K562 (cell line): Measurements from ENCODE around the gene ANKRD60. TPM values are rescaled to one million over a fixed set of nuclear protein-coding genes. Genes with fewer than 3 reads are reported as not detected.
A peak's percentile ranks its signal among the peaks of the same experiment; 100 is the strongest.

Source experiments
- ATAC-seq: fragments of 200-7000 bp; cut with Tn5 transposase; 3 replicates; pipeline ENCODE4 v1.9.1; 2020; ENCODE audit warnings: moderate library complexity
- BruUV-seq: library from RNA; stranded (reverse); fragments of 400-500 nt; replicated peaks from 2 replicates; lab custom pipeline; 2021; lab: Mats Ljungman, UMichigan
- CTCF ChIA-PET: fragments of 300-600 bp; formaldehyde crosslinking; extraction: SDS; loops from one replicate; lab custom pipeline; 2021; ENCODE audit warnings: low intra/inter-chr PET ratio; lab: Yijun Ruan, JAX
- POLR2A ChIA-PET: fragments of 300-600, 350-650 bp; sonication (Branson Sonifier 250); formaldehyde crosslinking; extraction: SDS; loops from one replicate; lab custom pipeline; 2021; ENCODE audit warnings: antibody characterized with exemption, inconsistent platforms; lab: Yijun Ruan, JAX
- DNase-seq, 4 experiments: peaks; one replicate each; pipeline versions ENCODE4 v3.0.0 to v3.0.0-alpha.2; 2011 to 2018; ENCODE audit warnings: low spot score in 3 of 4, mixed read lengths in 3 of 4; ENCODE audit errors: extremely low read depth in 1 of 4
- FAIRE-seq: peaks from 2 replicates; lab custom pipeline; 2011; peaks lifted over from hg19 to GRCh38; lab: Jason Lieb, UNC
- H2AFZ ChIP-seq: 2 replicates; pipeline ENCODE4 v1.6.0; 2011; ENCODE audit warnings: low read depth, low read length, control low read depth, inconsistent platforms
- H3K27ac ChIP-seq: fragments of 200-600 bp; 3 replicates; pipeline ENCODE4 v1.8.0; 2011; ENCODE audit warnings: low read depth, mild to moderate bottlenecking, control low read depth, inconsistent platforms, low read length, moderate library complexity, mixed read lengths; ENCODE audit errors: extremely low read depth
- H3K27me3 ChIP-seq, 2 experiments: fragments of 300-600 bp in 1 of 2; 2 replicates in 1 of 2; 3 replicates in 1 of 2; pipeline versions ENCODE4 v1.6.0 to v1.8.0; 2011; ENCODE audit warnings: inconsistent platforms in 2 of 2, low read length in 2 of 2, mild to moderate bottlenecking in 1 of 2, mixed read lengths in 1 of 2, moderate library complexity in 1 of 2; ENCODE audit not compliant: control insufficient read depth in 2 of 2, insufficient read depth in 2 of 2
- H3K36me3 ChIP-seq: fragments of 300-600 bp; 3 replicates; pipeline ENCODE4 v1.8.0; 2011; ENCODE audit warnings: mild to moderate bottlenecking, low read length, inconsistent platforms; ENCODE audit not compliant: control insufficient read depth, insufficient read depth
- H3K4me1 ChIP-seq, 2 experiments: fragments of 200-600 bp in 1 of 2; replicated peaks in 1 of 2; 2 replicates in 1 of 2; 3 replicates in 1 of 2; pipeline versions ENCODE4 v1.5.1 to v1.8.0; 2011; ENCODE audit warnings: inconsistent platforms in 2 of 2, low read length in 2 of 2, mild to moderate bottlenecking in 1 of 2, mixed read lengths in 1 of 2, moderate library complexity in 1 of 2; ENCODE audit not compliant: control insufficient read depth in 2 of 2, insufficient read depth in 2 of 2
- H3K4me2 ChIP-seq: 2 replicates; pipeline ENCODE4 v1.6.1; 2011; ENCODE audit warnings: low read length, control low read depth, inconsistent platforms, mixed read lengths; ENCODE audit not compliant: insufficient read depth
- H3K4me3 ChIP-seq: fragments of 200-600 bp; sonication (generic), shearing (Covaris generic); 2 replicates; pipeline ENCODE4 v1.5.1; 2016; ENCODE audit warnings: control low read depth, inconsistent platforms
- H3K79me2 ChIP-seq: fragments of 200-600 bp; 3 replicates; pipeline ENCODE4 v1.8.0; 2011; ENCODE audit warnings: low read length, inconsistent platforms; ENCODE audit not compliant: control insufficient read depth, insufficient read depth
- H3K9ac ChIP-seq, 2 experiments: 2 replicates each; pipeline versions ENCODE4 v1.6.0 to v1.6.1; 2011; ENCODE audit warnings: low read depth in 2 of 2, low read length in 2 of 2, control low read depth in 1 of 2, inconsistent platforms in 1 of 2, mild to moderate bottlenecking in 1 of 2, mixed read lengths in 1 of 2; ENCODE audit not compliant: insufficient read depth in 1 of 2
- H3K9me1 ChIP-seq: one replicate; pipeline ENCODE4 v1.6.0; 2011; ENCODE audit warnings: inconsistent platforms, mild to moderate bottlenecking, low read length, moderate library complexity; ENCODE audit not compliant: control insufficient read depth, insufficient read depth
- H3K9me3 ChIP-seq: replicated peaks from 2 replicates; pipeline ENCODE4 v1.5.1; 2011; ENCODE audit warnings: low read depth, low read length, inconsistent platforms; ENCODE audit not compliant: control insufficient read depth, insufficient read depth
- H4K20me1 ChIP-seq: replicated peaks from 2 replicates; pipeline ENCODE4 v1.6.1; 2011; ENCODE audit warnings: low read length, inconsistent platforms, mixed read lengths; ENCODE audit not compliant: control insufficient read depth, insufficient read depth
- ETS2 ChIP-seq: IDR thresholded peaks from 2 replicates; pipeline ENCODE4 v1.6.1; 2016; ENCODE audit warnings: borderline replicate concordance, missing genetic modification characterization, mild to moderate bottlenecking, moderate library complexity, missing compliant biosample characterization; ENCODE audit not compliant: poor library complexity, severe bottlenecking
- PHF20 ChIP-seq: fragments of 450-650 bp; IDR thresholded peaks from 2 replicates; pipeline ENCODE4 v1.6.1; 2018; ENCODE audit not compliant: partially characterized antibody
- RBBP5 ChIP-seq: fragments of 200-600 bp; sonication (generic); IDR thresholded peaks from 2 replicates; pipeline ENCODE4 v1.6.1; 2012; ENCODE audit warnings: borderline replicate concordance, mild to moderate bottlenecking, low read length, control low read depth, inconsistent platforms; ENCODE audit not compliant: insufficient read depth, poor library complexity, severe bottlenecking
- SPI1 ChIP-seq: IDR thresholded peaks from 2 replicates; pipeline ENCODE4 v1.6.1; 2011; ENCODE audit warnings: low read depth, low read length, control low read depth, borderline replicate concordance
- ZNF77 ChIP-seq: fragments of 250-450 bp; sonication (Bioruptor Pico); IDR thresholded peaks from 2 replicates; pipeline ENCODE4 v1.5.0; 2020
- WGBS: fragments of 100-300 bp; shearing (Covaris generic); methylation state at CpG from one replicate; pipeline ENCODE4 v1.1.6; 2016; ENCODE audit warnings: low coverage, mixed read lengths; ENCODE audit not compliant: insufficient coverage; ENCODE audit errors: missing lambda C conversion rate; 5-methylcytosine and 5-hydroxymethylcytosine counted together
- in situ Hi-C: fragments of 300-500 bp; cut with MboI; formaldehyde crosslinking; loops from 4 replicates; pipeline ENCODE4 v1.15.0; 2018; ENCODE audit warnings: inconsistent platforms, mixed read lengths
- intact Hi-C: fragments of 100-400 bp; cut with micrococcal nuclease; formaldehyde crosslinking; loops from 2 replicates; pipeline ENCODE4 v1.14.2; 2022
- polyA plus RNA-seq, 8 experiments: library from polyadenylated mRNA; depleted of rRNA in 4 of 8; stranded (reverse) in 5 of 8; unstranded in 3 of 8; fragments of >200 nt; fragmentation: Nextera tagmentation in 2 of 8; fragmentation: Illumina TruSeq in 1 of 8; extraction: Ambion mirVana in 2 of 8; extraction: Trizol in 1 of 8; gene quantifications; 2 replicates each; pipeline versions ENCODE4 v1.2.1 to v1.2.3, GENCODE V29; 2011 to 2014; ENCODE audit warnings: inconsistent platforms in 1 of 8, missing spikeins in 1 of 8
- total RNA-seq, 7 experiments: library from RNA; depleted of rRNA in 6 of 7; stranded (reverse); fragments of >200 nt in 6 of 7; fragmentation: Illumina TruSeq in 2 of 7; extraction: Trizol in 2 of 7; gene quantifications; 2 replicates each; pipeline versions ENCODE4 v1.2.1 to v1.2.3, GENCODE V29; 2011 to 2021; ENCODE audit warnings: low replicate concordance in 1 of 7
- TF ChIP-seq, protein P1 (sequence below): sonication (generic); formaldehyde crosslinking; IDR thresholded peaks from 2 replicates; pipeline ENCODE4 v1.8.1; 2023; ENCODE audit warnings: missing genetic modification reagents, mild to moderate bottlenecking, borderline replicate concordance

ANKRD60 gene
- total and polyA plus RNA-seq, 9 of the 15 experiments (the other 6 are each of a cell fraction or from before 2014, with no cell fraction given), result not detected

DNA sequence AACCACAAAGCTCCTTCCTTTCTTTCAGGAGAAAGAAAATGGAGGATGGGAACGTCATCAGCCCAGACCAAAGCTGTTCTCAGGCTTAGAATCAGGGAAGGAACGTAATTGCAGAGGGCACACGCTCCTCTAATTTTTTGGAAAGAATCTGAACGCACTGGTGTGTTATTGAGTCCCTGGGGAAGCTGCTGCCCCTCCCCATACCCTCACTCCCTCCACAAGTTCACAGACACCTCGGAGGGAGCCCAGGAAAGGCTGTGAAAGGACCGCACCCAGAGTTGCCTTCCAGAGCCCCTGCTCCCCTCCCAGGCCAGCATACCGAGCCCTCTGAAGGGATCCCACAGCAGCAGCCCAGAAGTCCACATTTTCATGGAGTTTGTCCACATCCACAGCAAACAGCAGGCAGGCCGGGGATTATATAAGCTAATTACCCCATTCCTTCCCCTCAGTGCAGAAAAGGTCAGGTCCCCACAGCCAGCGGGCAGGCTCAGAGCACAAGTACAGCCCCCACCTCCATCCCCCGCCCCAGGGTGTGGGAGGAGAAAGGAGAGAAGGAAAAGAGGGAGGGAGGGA is 53.7 kb downstream of the ANKRD60 start:
- peaks cover 7% of the 10 kb centered on the region for H4K20me1 ChIP-seq
- CTCF ChIA-PET, result no interaction called here
- peaks cover 0 to 11% of the 10 kb centered on the region in 2 experiments; a peak in 3 of 5 replicates for H3K4me1 ChIP-seq
- no peaks in the 10 kb centered on the region for H3K79me2 ChIP-seq
- no peaks in the 10 kb centered on the region for H3K9me3 ChIP-seq
- H2AFZ ChIP-seq, result 0 out of 2 replicates have a peak overlapping the region, but pooled peaks have one; percentile 1
- H3K9me1 ChIP-seq, result no peaks in the 10 kb centered on the region
- H3K4me3 ChIP-seq, result no peak overlapping the region
- H3K36me3 ChIP-seq, result no peaks in the 10 kb centered on the region
- BruUV-seq, result no TSS peak
- no peak overlapping the region for H3K27ac ChIP-seq
- TF ChIP-seq ETS2 (no peak), ZNF77 (CRISPR knock-in tag) (no peak), PHF20 (no peak)
- TF ChIP-seq, all 486 proteins: peak for 0
- POLR2A ChIA-PET, result no interaction called here
- ATAC-seq (no peak), FAIRE-seq (no peak), DNase-seq (no peak)
- intact Hi-C loops, result no loop called here
- Histone ChIP-seq H3K9ac (no peak overlapping the region), H3K27me3 (peaks cover 17 to 55% of the 10 kb centered on the region in 2 experiments), H3K4me2 (no peak overlapping the region)
- 0% methylated on average over 10 of the region's 10 CpGs for WGBS
- in situ Hi-C loops, result no loop called here

DNA sequence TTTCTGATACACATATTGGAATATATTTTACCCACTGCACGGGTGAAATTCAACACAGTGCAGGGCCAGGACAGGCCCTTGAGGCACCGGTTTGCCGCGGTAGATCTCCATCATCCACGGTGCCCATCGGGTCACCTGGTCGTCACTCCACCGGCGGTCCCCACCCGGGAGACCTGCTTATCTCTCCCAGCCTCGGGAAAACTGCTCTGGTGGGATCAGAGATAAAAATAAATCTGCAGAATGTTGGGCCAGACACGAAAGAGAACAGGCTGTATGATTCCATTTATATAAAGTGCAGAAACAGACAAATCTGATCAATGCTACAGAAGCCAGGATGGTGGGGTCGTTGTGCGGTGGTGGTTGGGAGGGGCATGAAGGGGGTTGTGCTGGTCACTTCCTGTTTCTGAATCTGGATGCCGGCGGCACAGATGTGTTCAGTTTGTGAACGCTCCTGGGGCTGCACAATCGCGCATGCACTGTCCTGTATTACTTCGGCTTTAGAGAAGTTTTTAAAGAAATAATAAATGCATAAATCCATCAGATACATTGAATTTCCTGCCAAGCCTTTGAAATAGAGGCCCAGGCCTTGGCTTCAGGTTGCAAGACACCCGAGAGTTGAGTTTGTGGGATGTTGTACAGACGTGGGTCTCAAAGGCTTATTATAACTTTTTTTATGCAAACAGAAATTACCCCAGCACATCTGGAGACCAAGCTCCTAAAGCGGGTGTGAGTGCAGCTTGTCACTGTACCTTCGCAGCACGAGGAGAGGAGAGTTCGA is 54.3 kb downstream of the ANKRD60 start:
- peaks cover 17 to 53% of the 10 kb centered on the region in 2 experiments for H3K27me3 ChIP-seq
- H3K36me3 ChIP-seq, result no peaks in the 10 kb centered on the region
- H2AFZ ChIP-seq, result 0 out of 2 replicates have a peak overlapping the region, but pooled peaks have one; percentile 1
- no peaks in the 10 kb centered on the region for H3K9me3 ChIP-seq
- no TSS peak for BruUV-seq
- 1% methylated on average over 25 of the region's 26 CpGs for WGBS
- no peak overlapping the region for H3K4me3 ChIP-seq
- CTCF ChIA-PET, result no interaction called here
- H3K4me1 ChIP-seq, result peaks cover 0 to 4% of the 10 kb centered on the region in 2 experiments; a peak in 2 of 5 replicates
- H3K9me1 ChIP-seq, result no peaks in the 10 kb centered on the region
- ATAC-seq (no peak), DNase-seq (no peak), FAIRE-seq (no peak)
- no peak overlapping the region for H3K4me2 ChIP-seq
- no peak overlapping the region for H3K27ac ChIP-seq
- no peak for TF ChIP-seq RBBP5
- TF ChIP-seq SPI1, result peak; percentile 78
- TF ChIP-seq, protein P1, sequence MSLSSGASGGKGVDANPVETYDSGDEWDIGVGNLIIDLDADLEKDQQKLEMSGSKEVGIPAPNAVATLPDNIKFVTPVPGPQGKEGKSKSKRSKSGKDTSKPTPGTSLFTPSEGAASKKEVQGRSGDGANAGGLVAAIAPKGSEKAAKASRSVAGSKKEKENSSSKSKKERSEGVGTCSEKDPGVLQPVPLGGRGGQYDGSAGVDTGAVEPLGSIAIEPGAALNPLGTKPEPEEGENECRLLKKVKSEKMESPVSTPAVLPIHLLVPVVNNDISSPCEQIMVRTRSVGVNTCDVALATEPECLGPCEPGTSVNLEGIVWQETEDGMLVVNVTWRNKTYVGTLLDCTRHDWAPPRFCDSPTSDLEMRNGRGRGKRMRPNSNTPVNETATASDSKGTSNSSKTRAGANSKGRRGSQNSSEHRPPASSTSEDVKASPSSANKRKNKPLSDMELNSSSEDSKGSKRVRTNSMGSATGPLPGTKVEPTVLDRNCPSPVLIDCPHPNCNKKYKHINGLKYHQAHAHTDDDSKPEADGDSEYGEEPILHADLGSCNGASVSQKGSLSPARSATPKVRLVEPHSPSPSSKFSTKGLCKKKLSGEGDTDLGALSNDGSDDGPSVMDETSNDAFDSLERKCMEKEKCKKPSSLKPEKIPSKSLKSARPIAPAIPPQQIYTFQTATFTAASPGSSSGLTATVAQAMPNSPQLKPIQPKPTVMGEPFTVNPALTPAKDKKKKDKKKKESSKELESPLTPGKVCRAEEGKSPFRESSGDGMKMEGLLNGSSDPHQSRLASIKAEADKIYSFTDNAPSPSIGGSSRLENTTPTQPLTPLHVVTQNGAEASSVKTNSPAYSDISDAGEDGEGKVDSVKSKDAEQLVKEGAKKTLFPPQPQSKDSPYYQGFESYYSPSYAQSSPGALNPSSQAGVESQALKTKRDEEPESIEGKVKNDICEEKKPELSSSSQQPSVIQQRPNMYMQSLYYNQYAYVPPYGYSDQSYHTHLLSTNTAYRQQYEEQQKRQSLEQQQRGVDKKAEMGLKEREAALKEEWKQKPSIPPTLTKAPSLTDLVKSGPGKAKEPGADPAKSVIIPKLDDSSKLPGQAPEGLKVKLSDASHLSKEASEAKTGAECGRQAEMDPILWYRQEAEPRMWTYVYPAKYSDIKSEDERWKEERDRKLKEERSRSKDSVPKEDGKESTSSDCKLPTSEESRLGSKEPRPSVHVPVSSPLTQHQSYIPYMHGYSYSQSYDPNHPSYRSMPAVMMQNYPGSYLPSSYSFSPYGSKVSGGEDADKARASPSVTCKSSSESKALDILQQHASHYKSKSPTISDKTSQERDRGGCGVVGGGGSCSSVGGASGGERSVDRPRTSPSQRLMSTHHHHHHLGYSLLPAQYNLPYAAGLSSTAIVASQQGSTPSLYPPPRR (CRISPR knock-in tag), result no peak
- 0 out of 2 replicates have a peak, but pooled peaks cover 5% of the 10 kb centered on the region for H4K20me1 ChIP-seq
- no peak overlapping the region for H3K9ac ChIP-seq
- POLR2A ChIA-PET, result interaction anchor here (1.5 kb wide), 1 partner anchor 11 kb away, joined by 5 read pairs; no protein-coding TSS in a partner anchor
- H3K79me2 ChIP-seq, result no peaks in the 10 kb centered on the region
- in situ Hi-C loops (no loop called here), intact Hi-C loops (no loop called here)
